Endodermal cell (in vitro differentiated cells): ENCODE data around the gene ENO4. TPM values are rescaled to one million over a fixed set of nuclear protein-coding genes. Genes with fewer than 3 reads are reported as not detected.

ENCODE experiments used
- DNase-seq: peaks from one replicate; pipeline ENCODE4 v3.0.0-alpha.2; 2017
- H3K27ac ChIP-seq: 2 replicates; pipeline ENCODE4 v1.5.1; 2013; ENCODE audit warnings: mild to moderate bottlenecking, low read depth, low read length, moderate library complexity
- H3K27me3 ChIP-seq: 2 replicates; pipeline ENCODE4 v1.6.1; 2013; ENCODE audit warnings: mild to moderate bottlenecking, low read length, moderate library complexity; ENCODE audit not compliant: insufficient read depth, control insufficient read depth, poor library complexity, severe bottlenecking
- H3K36me3 ChIP-seq: 2 replicates; pipeline ENCODE4 v1.7.0; 2013; ENCODE audit warnings: mild to moderate bottlenecking, low read length, moderate library complexity; ENCODE audit not compliant: control insufficient read depth, insufficient read depth
- H3K4me1 ChIP-seq: one replicate; pipeline ENCODE4 v1.7.0; 2013; ENCODE audit warnings: low read length; ENCODE audit not compliant: control insufficient read depth, insufficient read depth
- H3K4me3 ChIP-seq: 2 replicates; pipeline ENCODE4 v1.5.1; 2013; ENCODE audit warnings: mild to moderate bottlenecking, low read length, moderate library complexity
- H3K9ac ChIP-seq: 2 replicates; pipeline ENCODE4 v1.6.1; 2013; ENCODE audit warnings: mild to moderate bottlenecking, low read length, moderate library complexity; ENCODE audit not compliant: poor library complexity, severe bottlenecking; ENCODE audit errors: extremely low read depth
- H3K9me3 ChIP-seq: 2 replicates; pipeline ENCODE4 v1.6.1; 2013; ENCODE audit warnings: mild to moderate bottlenecking, low read length, moderate library complexity; ENCODE audit not compliant: control insufficient read depth
- H3K27ac Mint-ChIP-seq: 2 replicates; pipeline ENCODE4 v1.8.0; 2020; ENCODE audit warnings: mixed read lengths
- H3K27me3 Mint-ChIP-seq: 2 replicates; pipeline ENCODE4 v1.8.0; 2021; ENCODE audit warnings: mild to moderate bottlenecking, mixed read lengths; ENCODE audit not compliant: insufficient read depth
- H3K36me3 Mint-ChIP-seq: 2 replicates; pipeline ENCODE4 v1.8.0; 2020; ENCODE audit warnings: low read depth, mixed read lengths
- H3K4me1 Mint-ChIP-seq: 2 replicates; pipeline ENCODE4 v1.8.0; 2020; ENCODE audit warnings: mixed read lengths
- H3K4me3 Mint-ChIP-seq: 2 replicates; pipeline ENCODE4 v1.8.0; 2020; ENCODE audit warnings: mild to moderate bottlenecking, moderate library complexity, mixed read lengths
- H3K9me3 Mint-ChIP-seq: 2 replicates; pipeline ENCODE4 v1.8.0; 2020; ENCODE audit warnings: mild to moderate bottlenecking, mixed read lengths
- WGBS, 2 experiments: methylation state at CpG; one replicate each; pipeline versions ENCODE4 v1.1.5 to v1.1.7; 2013; ENCODE audit warnings: missing lambda C conversion rate in 2 of 2, mixed read lengths in 1 of 2; ENCODE audit not compliant: insufficient coverage in 1 of 2, insufficient read length in 1 of 2; 5-methylcytosine and 5-hydroxymethylcytosine counted together
- total RNA-seq, 2 donors: library from RNA; stranded (reverse); fragmentation: NEBNext Ultra II Directional in 1 of 2; extraction: Animal tissue kit (Norgen Biotek cat#: 25700) in 1 of 2; gene quantifications; 2 replicates in 1 of 2; 3 replicates in 1 of 2; pipeline ENCODE4 v1.2.1, GENCODE V29; 2021
- TF ChIP-seq, protein P1 (sequence below): fragments of 200-600 bp; sonication (generic); conservative IDR thresholded peaks from 2 replicates; pipeline ENCODE4 v1.5.0; 2021; ENCODE audit warnings: antibody characterized with exemption, mild to moderate bottlenecking

Gene ENO4
- total RNA-seq, 2 donors from 2014 or later: 1.1 to 2.2 TPM

DNA sequence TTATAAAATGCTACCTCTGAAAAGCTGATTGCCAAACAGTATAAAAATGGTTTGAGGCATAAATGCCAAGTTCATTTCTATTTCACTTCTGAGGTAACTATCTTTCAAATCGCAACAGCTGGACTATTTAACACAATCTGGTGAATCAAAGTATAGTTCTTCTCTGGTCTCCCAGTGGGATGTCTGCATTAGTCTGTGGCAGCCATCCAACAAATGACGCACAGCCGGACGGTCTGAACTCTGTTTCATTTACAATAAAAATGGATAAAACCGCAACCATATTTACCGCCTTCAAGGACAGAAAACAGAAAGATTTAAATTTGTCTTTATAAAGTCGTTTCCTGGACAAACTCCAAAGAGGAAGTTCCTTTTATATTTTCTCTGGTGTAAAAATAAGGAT, 41.9 kb downstream of the ENO4 start:
- no peak overlapping the region for H3K27ac ChIP-seq
- H3K27me3 ChIP-seq: no peaks in the 10 kb centered on the region
- H3K27ac Mint-ChIP-seq: no peak overlapping the region
- H3K36me3 ChIP-seq: peaks cover 11% of the 10 kb centered on the region
- 89 to 94% methylated on average over 5 to 7 of the region's 7 CpGs for WGBS, 2 experiments
- peaks cover 19% of the 10 kb centered on the region for H3K4me1 ChIP-seq
- H3K9ac ChIP-seq: no peak overlapping the region
- H3K4me3 Mint-ChIP-seq: no peak overlapping the region
- H3K4me3 ChIP-seq: no peak overlapping the region
- no peaks in the 10 kb centered on the region for H3K9me3 Mint-ChIP-seq
- no peak for DNase-seq
- peaks cover 3% of the 10 kb centered on the region for H3K27me3 Mint-ChIP-seq
- H3K4me1 Mint-ChIP-seq: peaks cover 46% of the 10 kb centered on the region
- TF ChIP-seq, protein P1, sequence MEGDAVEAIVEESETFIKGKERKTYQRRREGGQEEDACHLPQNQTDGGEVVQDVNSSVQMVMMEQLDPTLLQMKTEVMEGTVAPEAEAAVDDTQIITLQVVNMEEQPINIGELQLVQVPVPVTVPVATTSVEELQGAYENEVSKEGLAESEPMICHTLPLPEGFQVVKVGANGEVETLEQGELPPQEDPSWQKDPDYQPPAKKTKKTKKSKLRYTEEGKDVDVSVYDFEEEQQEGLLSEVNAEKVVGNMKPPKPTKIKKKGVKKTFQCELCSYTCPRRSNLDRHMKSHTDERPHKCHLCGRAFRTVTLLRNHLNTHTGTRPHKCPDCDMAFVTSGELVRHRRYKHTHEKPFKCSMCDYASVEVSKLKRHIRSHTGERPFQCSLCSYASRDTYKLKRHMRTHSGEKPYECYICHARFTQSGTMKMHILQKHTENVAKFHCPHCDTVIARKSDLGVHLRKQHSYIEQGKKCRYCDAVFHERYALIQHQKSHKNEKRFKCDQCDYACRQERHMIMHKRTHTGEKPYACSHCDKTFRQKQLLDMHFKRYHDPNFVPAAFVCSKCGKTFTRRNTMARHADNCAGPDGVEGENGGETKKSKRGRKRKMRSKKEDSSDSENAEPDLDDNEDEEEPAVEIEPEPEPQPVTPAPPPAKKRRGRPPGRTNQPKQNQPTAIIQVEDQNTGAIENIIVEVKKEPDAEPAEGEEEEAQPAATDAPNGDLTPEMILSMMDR: no peak
- no peaks in the 10 kb centered on the region for H3K9me3 ChIP-seq
- H3K36me3 Mint-ChIP-seq: no peaks in the 10 kb centered on the region

DNA sequence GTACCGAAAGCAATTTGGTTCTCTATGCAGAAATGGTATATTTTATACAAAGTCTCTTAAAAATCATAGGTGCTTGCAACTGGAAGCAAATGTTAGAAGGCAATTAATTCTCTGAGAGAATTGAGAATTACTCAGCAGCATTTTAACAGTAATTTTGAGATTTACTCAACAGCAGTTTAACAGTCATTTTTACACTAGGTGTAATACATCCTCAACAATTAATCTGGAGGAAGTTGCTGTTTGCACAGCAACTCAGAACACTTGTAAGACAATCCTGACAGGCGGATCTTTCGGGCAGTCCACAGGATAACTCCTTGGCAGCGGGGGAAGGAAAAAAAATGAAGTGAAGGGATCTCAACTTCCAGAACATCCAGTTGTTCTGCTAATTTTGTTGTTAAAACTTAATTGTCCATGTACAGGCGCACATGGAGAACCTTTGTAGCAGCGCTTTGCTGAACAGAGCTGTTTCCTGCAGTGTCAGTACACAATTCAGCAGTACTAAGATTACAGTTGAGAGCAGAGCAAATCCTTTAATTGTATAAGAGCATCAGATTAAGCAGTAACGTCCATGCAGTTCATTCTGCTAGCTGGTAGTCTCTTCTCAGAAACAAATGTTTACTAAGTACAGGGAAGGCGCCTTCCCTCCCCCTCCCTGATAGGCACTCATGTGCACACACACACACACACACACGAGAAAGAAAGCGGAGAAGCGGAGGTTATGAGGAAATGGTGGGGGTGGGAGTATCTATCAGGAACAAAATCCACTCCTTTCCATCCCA, 43.8 kb downstream of the ENO4 start:
- 87 to 88% methylated on average over 5 to 7 of the region's 11 CpGs for WGBS, 2 experiments
- H3K4me1 ChIP-seq: peaks cover 8% of the 10 kb centered on the region
- H3K4me3 Mint-ChIP-seq: no peak overlapping the region

DNA sequence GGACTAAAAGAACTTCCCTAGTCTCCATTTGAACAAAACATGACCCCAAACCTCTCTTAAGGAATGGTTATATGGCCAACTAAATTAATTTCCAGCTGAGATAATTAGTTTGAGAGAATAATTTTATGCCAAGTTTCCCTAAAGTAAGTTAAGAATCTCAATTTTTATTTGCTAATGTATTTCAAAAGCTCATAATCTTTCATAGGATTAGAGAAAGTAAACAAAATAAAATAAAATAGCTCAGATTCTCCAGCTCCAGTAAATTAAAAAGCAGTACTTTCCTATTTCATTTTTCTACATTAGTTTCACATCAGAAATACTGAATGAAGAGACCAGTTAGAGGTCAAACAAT, 44.4 kb downstream of the ENO4 start:
- Mint-ChIP-seq H3K27me3 (peaks cover 3% of the 10 kb centered on the region), H3K9me3 (no peaks in the 10 kb centered on the region), H3K4me3 (no peak overlapping the region), H3K36me3 (peaks cover 3% of the 10 kb centered on the region), H3K4me1 (peaks cover 23% of the 10 kb centered on the region), H3K27ac (peak overlapping the region; percentile 48)
- H3K9me3 ChIP-seq: no peaks in the 10 kb centered on the region
- H3K27ac ChIP-seq: no peak overlapping the region
- DNase-seq: no peak
- H3K4me1 ChIP-seq: peaks cover 7% of the 10 kb centered on the region
- no peak overlapping the region for H3K4me3 ChIP-seq
- H3K27me3 ChIP-seq: no peaks in the 10 kb centered on the region
- TF ChIP-seq, protein P1: no peak
- no peak overlapping the region for H3K9ac ChIP-seq
- H3K36me3 ChIP-seq: peaks cover 17% of the 10 kb centered on the region

More for the DNA sequence above, 43.8 kb downstream of the ENO4 start:
- Mint-ChIP-seq H3K36me3 (peaks cover 3% of the 10 kb centered on the region), H3K27me3 (peaks cover 3% of the 10 kb centered on the region), H3K4me1 (peaks cover 28% of the 10 kb centered on the region), H3K9me3 (no peaks in the 10 kb centered on the region), H3K27ac (peak overlapping the region; percentile 48)
- Histone ChIP-seq H3K4me3 (no peak overlapping the region), H3K27me3 (no peaks in the 10 kb centered on the region), H3K27ac (no peak overlapping the region), H3K36me3 (peaks cover 12% of the 10 kb centered on the region), H3K9me3 (no peaks in the 10 kb centered on the region), H3K9ac (no peak overlapping the region)
- DNase-seq: no peak
- TF ChIP-seq, protein P1: no peak
